ENCODE measurements around the gene ERGIC1.
"Not testable (repeated sequence)": the region's sequence is repeated elsewhere in the genome, so short reads cannot be mapped to it uniquely, and the experiment has no call there.

Gene ERGIC1

DNA sequence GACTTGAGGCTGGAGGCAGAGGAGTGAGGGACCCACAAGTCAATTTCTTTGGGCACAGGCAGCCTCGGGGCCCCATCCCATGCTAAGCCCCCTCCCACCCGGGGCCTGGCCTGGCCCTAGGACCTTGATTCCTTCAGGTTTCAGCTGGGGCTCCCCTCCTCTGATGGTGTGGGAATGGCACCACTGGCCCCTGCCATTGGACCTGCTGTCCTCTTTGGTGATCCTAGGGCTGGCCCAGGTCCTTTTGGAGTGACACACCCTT is 10.5 kb downstream of the ERGIC1 start:
- no peak overlapping the region for H3K4me3 ChIP-seq (ENCODE audit: low read depth, low read length)
- no peak for TF ChIP-seq CTCF (conservative IDR thresholded peaks at IDR 0.05; ENCODE audit: low read depth, low read length)
- DNase-seq (ENCODE audit: low read depth), result no peak

- no peak for DNase-seq (ENCODE audit: low read depth)
- H3K4me3 ChIP-seq (ENCODE audit: low read depth, low read length), result no peak overlapping the region
- no peak for TF ChIP-seq CTCF (conservative IDR thresholded peaks at IDR 0.05; ENCODE audit: low read depth, low read length)
Measured at GRCh38 chr5:172845154-172845553, 11.1 kb downstream of the ERGIC1 start.

- peak; percentile 25 for TF ChIP-seq CTCF (conservative IDR thresholded peaks at IDR 0.05; ENCODE audit: low read depth, low read length)
- H3K4me3 ChIP-seq (ENCODE audit: low read depth, low read length), result no peak overlapping the region
- DNase-seq (ENCODE audit: low read depth), result no peak
Measured at GRCh38 chr5:172845576-172845975, 11.5 kb downstream of the ERGIC1 start.

DNA sequence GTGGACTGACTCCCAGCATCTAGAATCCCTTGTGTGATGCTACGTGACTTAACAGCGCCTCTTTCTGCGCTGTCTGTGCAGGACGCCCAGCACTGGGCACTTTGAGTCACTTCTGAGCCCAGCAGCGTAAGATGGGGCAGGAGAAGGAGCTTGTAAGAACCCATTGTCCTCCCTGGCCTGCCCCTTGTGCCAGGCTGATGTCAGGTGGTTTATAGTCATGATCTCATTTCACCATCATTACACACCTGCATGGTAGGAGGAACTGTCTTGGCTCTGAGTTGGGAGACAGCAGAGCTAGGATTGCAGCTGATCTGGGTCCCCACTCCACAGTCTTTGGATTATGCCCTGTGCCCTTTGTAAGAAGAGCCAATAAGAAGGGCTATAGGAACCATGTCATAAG is 12.2 kb downstream of the ERGIC1 start:
- no peak for DNase-seq (ENCODE audit: low read depth)
- TF ChIP-seq CTCF (conservative IDR thresholded peaks at IDR 0.05; ENCODE audit: low read depth, low read length), result no peak
- no peak overlapping the region for H3K4me3 ChIP-seq (ENCODE audit: low read depth, low read length)

GRCh38 chr5:172846677-172847076 is 12.6 kb downstream of the ERGIC1 start:
- DNase-seq (ENCODE audit: low read depth), result no peak
- no peak for TF ChIP-seq CTCF (conservative IDR thresholded peaks at IDR 0.05; ENCODE audit: low read depth, low read length)
- H3K4me3 ChIP-seq (ENCODE audit: low read depth, low read length), result no peak overlapping the region

- not testable (repeated sequence) for H3K4me3 ChIP-seq (ENCODE audit: low read depth, low read length); DNase-seq (ENCODE audit: low read depth)
Measured at GRCh38 chr5:172847584-172847983, 13.5 kb downstream of the ERGIC1 start.

- TF ChIP-seq CTCF (conservative IDR thresholded peaks at IDR 0.05; ENCODE audit: low read depth, low read length), result no peak
- no peak for DNase-seq (ENCODE audit: low read depth)
- no peak overlapping the region for H3K4me3 ChIP-seq (ENCODE audit: low read depth, low read length)
Measured at GRCh38 chr5:172848419-172848818, 14.4 kb downstream of the ERGIC1 start.

Data from choroid plexus epithelial cell (primary cell).